ENCODE results near the gene SLC25A53.
A peak's percentile ranks its signal among the peaks of the same experiment; 100 is the strongest.

Gene SLC25A53, protein sequence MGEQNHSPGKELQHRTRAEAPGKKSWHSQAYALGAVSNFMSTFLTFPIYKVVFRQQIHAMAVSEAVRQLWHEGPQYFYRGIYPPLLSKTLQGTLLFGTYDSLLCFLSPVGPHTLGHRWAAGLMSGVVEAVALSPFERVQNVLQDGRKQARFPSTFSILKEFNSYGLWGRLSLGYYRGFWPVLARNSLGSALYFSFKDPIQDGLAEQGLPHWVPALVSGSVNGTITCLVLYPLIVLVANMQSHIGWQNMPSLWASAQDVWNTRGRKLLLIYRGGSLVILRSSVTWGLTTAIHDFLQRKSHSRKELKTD

DNA sequence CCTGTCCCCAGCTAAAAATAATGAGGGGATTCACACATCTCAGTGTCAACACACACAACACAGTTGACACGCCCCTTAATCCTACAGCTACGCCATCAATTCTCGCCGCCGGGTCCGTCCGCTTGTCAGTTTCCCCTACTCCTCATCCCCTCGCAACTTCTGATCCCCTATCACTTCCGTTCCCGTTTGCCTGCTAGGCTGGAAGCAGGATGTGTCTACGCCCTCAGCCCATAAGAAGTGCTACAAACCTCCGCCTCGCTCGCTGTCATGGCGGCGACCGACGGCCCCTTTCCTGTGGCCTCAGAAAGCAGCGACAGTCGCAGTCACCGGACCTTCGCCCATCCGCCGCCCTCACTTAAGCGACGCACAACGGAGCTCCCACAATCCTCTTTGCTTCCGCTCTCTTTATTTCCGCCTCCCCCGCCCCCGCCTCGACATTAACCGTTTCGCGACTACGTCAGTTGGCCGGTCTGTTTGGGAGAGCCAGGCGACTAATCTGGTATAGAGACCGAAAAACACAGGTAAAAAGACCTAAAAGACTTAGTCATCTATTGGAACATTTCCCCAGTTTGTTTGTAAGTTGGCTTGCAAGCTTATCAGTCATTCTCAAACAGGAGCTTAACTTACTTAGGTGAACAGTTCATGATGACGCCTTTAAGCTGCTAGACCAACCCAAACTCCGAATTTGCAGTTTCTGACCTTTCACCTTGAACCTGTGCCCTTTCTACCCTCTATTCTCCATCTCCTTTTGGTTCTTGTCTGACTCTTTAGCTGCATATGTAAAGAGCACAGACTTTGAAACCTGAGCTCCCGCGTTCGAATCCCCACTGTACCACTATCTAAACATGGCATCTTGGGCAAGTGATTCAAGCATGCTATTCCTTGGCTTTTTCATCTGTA is at the start of gene SLC25A53:
Gene SLC25A53, minus strand, starts transcription at position 380 of the 900 bp plus-strand sequence. CDS start 51,752 bp downstream, outside the sequence.
- DNase-seq (ENCODE audit: low read depth), result peak; percentile 84

DNA sequence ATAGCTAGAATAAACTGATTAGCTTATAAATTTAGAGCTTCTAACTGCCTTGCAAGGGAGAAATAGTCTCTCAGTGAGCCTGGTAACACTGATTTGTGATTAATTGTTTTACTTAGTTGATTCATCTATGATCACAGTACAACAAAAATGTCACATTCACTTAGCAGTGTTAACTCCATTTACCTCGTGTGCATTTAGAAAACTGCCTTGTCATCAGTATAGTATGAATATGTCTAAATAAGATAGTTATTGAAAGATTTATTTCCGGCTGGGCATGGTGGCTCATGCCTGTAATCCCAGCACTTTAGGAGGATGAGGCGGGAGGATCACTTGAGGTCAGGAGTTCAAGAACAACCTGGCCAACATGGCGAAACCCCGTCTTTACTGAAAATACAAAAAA is 48.7 kb upstream of the SLC25A53 start:
- no peak for DNase-seq (ENCODE audit: low read depth)

- DNase-seq (ENCODE audit: low read depth), result peak; percentile 40
These were observed 38.8 kb upstream of the SLC25A53 start for GRCh38 chrX:104195489-104196084.

DNA sequence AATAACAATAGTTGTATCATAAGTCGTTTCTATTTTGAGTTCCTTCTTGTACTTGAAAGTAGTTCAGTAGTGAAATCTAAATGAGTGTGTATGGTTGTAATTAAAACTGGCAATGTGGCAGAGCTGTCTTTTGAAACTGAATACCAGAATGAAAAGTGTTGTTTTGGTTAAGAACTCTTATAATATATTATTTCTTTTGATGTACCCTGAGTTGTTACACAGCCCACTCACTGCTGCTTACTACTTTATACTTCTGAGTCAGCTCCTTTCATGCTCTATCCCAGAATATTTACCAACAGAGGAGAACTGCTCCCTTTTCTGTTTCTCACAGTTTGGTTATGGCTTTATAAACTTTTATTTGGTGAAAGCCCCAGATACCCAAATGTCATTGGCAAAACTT is 38.2 kb upstream of the SLC25A53 start:
- no peak for DNase-seq (ENCODE audit: low read depth)

- no peak for DNase-seq (ENCODE audit: low read depth)
These were observed 36.7 kb upstream of the SLC25A53 start for GRCh38 chrX:104193485-104193884.

GRCh38 chrX:104189837-104190236 is 33.0 kb upstream of the SLC25A53 start:
- DNase-seq (ENCODE audit: low read depth), result no peak

- no peak for DNase-seq (ENCODE audit: low read depth)
These were observed 31.1 kb upstream of the SLC25A53 start for GRCh38 chrX:104187931-104188330.

- no peak for DNase-seq (ENCODE audit: low read depth)
These were observed 26.9 kb upstream of the SLC25A53 start for GRCh38 chrX:104183685-104184084.

DNA sequence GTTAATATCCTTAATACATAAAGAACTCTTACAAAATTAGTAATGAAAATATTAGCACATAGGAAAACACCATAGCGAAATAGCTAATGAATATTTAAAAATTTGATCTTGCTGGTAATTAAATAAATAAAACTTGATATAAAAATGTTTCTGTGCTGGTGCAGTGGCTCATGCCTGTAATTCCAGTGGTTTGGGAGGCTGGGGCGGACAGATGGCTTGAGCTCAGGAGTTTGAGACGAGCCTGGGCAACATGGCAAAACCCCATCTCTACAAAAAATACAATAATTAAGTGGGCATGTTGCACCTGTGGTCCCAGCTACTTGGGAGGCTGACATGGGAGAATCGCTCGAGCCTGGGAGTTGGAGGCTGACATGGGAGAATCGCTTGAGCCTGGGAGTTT is 17.0 kb upstream of the SLC25A53 start:
- no peak for DNase-seq (ENCODE audit: low read depth)

DNA sequence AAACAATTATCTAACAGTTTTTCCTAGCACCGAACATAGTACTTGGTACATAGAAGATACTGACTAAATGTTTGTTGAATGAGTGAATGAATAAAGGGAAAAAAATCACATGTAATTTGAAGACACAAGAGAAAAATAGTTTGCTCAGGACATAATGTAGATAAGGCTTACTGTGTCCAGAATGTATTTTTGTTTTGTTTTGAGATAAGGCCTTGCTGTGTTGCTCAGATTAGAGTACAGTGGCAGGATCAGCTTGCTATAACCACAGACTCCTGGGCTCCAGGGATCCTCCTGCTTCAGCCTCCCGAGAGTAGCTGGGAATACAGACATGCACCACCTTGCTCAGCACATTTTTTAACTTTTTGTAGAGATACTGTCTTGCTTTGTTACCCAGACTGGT is 16.0 kb upstream of the SLC25A53 start:
- DNase-seq (ENCODE audit: low read depth), result no peak

DNA sequence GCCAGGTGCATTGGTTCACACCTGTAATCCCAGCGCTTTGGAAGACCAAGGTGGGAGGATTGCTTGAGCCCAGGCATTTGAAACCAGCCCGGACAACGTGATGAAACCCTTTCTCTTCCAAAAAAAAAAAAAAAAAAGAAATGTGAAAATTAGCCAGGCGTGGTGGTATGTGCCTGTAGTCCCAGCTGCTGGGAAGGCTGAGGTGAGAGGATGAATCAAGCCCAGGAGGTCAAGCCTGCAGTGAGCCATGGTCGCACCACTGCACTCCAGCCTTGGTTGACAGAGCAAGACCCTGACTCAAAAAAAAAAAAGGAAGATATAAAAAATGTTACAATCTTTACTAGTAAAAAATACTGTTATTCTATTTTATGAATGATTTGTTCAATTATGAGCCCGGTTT is 15.3 kb upstream of the SLC25A53 start:
- DNase-seq (ENCODE audit: low read depth), result no peak

- no peak for DNase-seq (ENCODE audit: low read depth)
These were observed 11.3 kb upstream of the SLC25A53 start for GRCh38 chrX:104168127-104168526.

GRCh38 chrX:104166735-104167436 is 10.1 kb upstream of the SLC25A53 start:
- DNase-seq (ENCODE audit: low read depth), result no peak

DNA sequence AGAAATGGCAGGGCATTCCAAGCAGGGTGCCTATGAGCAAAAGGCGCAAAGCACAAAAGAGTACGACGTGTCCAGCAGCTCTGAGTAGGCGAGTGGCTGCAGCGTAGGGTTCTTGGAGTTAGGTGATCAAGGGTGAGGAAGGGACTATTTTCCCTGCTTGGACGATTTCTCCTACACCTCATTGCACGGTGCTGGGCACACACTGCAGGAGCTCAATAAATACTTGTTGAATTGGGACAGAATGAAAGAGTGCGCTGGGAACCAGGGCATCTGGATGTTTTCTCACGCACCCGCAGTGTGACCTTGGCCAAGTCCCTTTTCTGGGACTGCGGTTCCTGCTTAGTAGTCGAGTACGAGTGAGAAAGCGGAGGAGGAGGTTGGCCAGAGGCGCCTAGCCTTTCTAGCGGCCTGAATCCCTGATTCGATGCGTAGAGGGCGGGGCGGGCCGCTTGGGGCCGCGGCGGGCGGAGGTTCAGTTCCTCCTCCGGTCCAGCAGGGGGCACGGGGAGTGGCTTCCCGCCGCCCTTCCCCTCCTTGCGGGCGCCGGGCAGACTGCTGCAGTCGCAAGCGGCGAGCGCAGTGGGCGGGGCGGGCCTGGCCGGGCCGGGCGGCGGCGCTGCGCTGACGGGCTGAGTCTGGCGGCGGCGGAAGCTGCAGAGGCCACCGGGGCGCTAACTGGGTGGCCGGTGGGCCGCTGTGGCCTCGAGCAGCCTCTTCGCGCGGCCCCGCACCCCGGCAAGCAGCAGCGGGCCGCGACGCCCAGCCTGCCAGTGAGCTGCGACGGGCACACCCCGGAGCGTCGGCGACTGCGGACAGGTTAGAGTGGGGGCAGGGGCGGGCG is 9.3 kb upstream of the SLC25A53 start, which contains the start of gene FAM199X:
Gene FAM199X, plus strand, starts transcription at position 560 of the 841 bp plus-strand sequence. CDS start 333 bp downstream, outside the sequence.
- DNase-seq (ENCODE audit: low read depth), result peak; percentile 87

DNA sequence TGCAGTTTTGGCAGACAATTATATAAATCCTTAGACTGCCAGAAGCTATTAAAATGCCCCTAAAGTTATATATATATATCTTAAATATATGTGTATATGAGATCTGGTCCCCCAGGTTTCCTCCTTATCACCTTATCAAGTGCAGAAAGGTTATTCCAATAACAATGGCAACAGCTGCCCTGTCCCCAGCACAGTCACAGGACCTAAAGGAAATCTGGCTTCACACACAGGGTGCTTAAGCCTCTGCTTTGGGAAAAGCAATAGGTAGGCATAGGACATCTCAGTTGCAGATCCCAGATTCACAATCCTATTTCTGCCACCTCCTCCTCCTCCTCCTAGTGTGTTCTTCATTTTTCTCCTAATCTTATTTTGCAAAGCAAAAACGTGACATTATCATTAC is 5.8 kb downstream of the SLC25A53 start:
- no peak for DNase-seq (ENCODE audit: low read depth)

- DNase-seq (ENCODE audit: low read depth), result no peak
These were observed 15.6 kb downstream of the SLC25A53 start for GRCh38 chrX:104141087-104141760.

DNA sequence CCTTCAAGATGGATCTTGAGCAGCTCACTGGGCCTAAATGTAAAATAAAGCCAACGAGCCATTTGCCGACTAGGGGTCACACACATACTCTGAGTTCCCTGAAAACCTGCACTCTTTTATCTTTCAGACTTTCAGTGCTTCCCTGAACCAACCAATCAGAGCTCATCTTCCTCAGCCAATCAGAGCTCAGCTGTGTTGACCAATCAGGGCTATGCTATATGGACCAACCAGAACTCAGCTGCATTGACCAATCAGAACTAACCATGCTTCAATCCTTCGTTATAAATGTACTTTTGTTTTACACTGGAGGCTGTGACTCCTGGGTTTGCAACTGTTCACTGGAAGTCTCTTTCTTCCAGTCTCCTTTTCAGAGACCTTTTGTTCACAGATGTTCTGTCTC is 19.3 kb downstream of the SLC25A53 start:
- peak; percentile 16 for DNase-seq (ENCODE audit: low read depth)

GRCh38 chrX:104136241-104137019 is 20.4 kb downstream of the SLC25A53 start:
- peak; percentile 84 for DNase-seq (ENCODE audit: low read depth)

DNA sequence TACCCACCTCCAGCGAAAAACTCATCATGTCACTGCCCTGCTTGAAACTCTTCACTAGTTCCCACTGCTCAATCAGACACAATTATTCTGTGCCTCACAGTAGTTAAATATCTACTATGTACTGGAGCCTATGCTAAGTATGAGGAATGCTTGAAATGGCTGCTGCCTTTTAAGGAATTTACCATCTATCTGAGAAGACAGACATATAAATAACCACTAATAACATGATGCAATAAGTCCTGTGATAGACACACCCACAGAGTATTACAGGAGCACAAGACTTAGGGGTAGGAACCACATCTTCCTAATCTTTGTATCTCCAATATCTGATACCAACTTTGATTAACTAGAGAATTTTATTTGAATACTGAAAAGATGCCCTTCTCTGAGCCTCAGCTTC is 21.1 kb downstream of the SLC25A53 start:
- DNase-seq (ENCODE audit: low read depth), result peak; percentile 57

All from EH (cell line).